Ovary (tissue), 9 donors: ENCODE measurements around the gene MEIS1. TPM values are rescaled to one million over a fixed set of nuclear protein-coding genes. Genes with fewer than 3 reads are reported as not detected.
A peak's percentile ranks its signal among the peaks of the same experiment; 100 is the strongest.

Experiments
- DNase-seq, 5 donors: peaks; one replicate each; pipeline ENCODE4 v3.0.0-alpha.2; 2019 to 2020
- H3K27ac ChIP-seq, 2 donors: fragments of 200-600 bp; one replicate each; pipeline versions ENCODE4 v1.5.1 to v1.8.0; 2019 to 2022
- H3K27me3 ChIP-seq: fragments of 200-600 bp; one replicate; pipeline ENCODE4 v1.8.0; 2022
- H3K36me3 ChIP-seq: fragments of 200-600 bp; sonication (generic); one replicate; pipeline ENCODE4 v1.5.1; 2019
- H3K4me1 ChIP-seq: one replicate; pipeline ENCODE4 v1.8.1; 2013; ENCODE audit warnings: mild to moderate bottlenecking, moderate library complexity; ENCODE audit not compliant: insufficient read depth
- H3K4me3 ChIP-seq: fragments of 200-600 bp; sonication (generic); one replicate; pipeline ENCODE4 v1.5.1; 2017
- H3K9me3 ChIP-seq, 2 donors: fragments of 200-600 bp in 1 of 2; sonication (generic) in 1 of 2; one replicate each; pipeline versions ENCODE4 v1.5.1 to v1.8.1; 2013 to 2019; ENCODE audit warnings: mild to moderate bottlenecking in 1 of 2, moderate library complexity in 1 of 2
- CTCF ChIP-seq, 3 donors: fragments of 450-650 bp in 2 of 3; fragments of 200-600 bp in 1 of 3; IDR thresholded peaks; one replicate each; pipeline versions ENCODE4 v1.5.1 to v1.8.0; 2016 to 2022; ENCODE audit warnings: antibody characterized with exemption in 3 of 3, mild to moderate bottlenecking in 1 of 3
- EP300 ChIP-seq: sonication (generic); formaldehyde crosslinking; IDR thresholded peaks from one replicate; pipeline ENCODE4 v1.6.1; 2017; ENCODE audit warnings: antibody characterized with exemption
- POLR2A ChIP-seq: fragments of 450-650 bp; IDR thresholded peaks from one replicate; pipeline ENCODE4 v1.6.1; 2017; ENCODE audit warnings: antibody characterized with exemption, mild to moderate bottlenecking, moderate library complexity
- WGBS, 3 donors: extraction: QIAGEN DNeasy Blood & Tissue Kit in 1 of 3; methylation state at CpG; one replicate each; pipeline versions ENCODE4 v1.1.5 to v1.1.7; 2013 to 2017; 5-methylcytosine and 5-hydroxymethylcytosine counted together
- intact Hi-C, 4 donors: fragments of 100-400 bp; cut with DNase I; formaldehyde crosslinking; loops; one replicate each; pipeline versions ENCODE4 v1.11.0 to v1.15.1; 2022 to 2023
- polyA plus RNA-seq, 2 donors: library from polyadenylated mRNA; stranded (reverse); fragments of 200-250 nt in 1 of 2; fragments of 350-450 nt in 1 of 2; fragmentation: Illumina TruSeq in 1 of 2; extraction: RNeasy Lipid Tissue Mini Kit (QIAGEN cat#74804) in 1 of 2; gene quantifications; one replicate each; pipeline ENCODE4 v1.2.3, GENCODE V29; 2013 to 2014
- total RNA-seq, 7 donors: library from RNA; depleted of rRNA in 2 of 7; stranded (reverse); fragments of >200 nt in 2 of 7; fragmentation: NEBNext Ultra II Directional in 3 of 7; extraction: Animal tissue kit (Norgen Biotek cat#: 25700) in 3 of 7; gene quantifications; one replicate each; pipeline versions ENCODE4 v1.1.0 to v1.2.4, GENCODE V29; 2016 to 2023
- donor health status: DM: no; HTN: no; CAD: no; lungs with moderate emphysema.
- donor health status: DM: no; HTN: no; CAD: no.
- donor health status: Bipolar disorder and iron deficiency.
- donor health status: DM: yes; HTN: yes; CAD: no.
- donor health status: DM: no; HTN: no; CAD: no.
- donor health status: DM: yes; HTN: yes; CAD: no.

Gene MEIS1
- total and polyA plus RNA-seq, 9 donors, result 19.4 to 163 (median 80.4) TPM

DNA sequence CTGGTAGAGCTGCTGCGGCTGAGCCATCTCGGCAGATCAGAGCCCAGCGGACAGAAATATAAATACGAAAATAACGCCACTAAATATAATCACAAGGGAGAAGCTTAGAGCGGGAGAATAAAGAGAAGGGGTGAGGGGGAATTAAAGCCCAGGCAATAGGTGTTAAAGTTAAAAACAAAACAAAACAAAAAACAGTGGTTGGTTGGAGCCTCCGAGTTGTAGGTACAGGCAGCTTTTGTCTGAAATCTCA is 1.3 kb upstream of the MEIS1 start:
- H3K36me3 ChIP-seq, result no peaks in the 10 kb centered on the region
- DNase-seq, result no peak
- H3K27ac ChIP-seq, result peak overlapping the region; percentile 84 to 89
- intact Hi-C loops, result loop anchor here in 3 of 4 donors (5.0 to 10.0 kb wide), 7 partner anchors 709 to 1414 kb away; partner anchors contain the start of gene ETAA1 (in 1 of the 3)
- peak overlapping the region; percentile 80 for H3K4me3 ChIP-seq
- TF ChIP-seq POLR2A (peak; percentile 1), EP300 (no peak)
- 0% methylated on average over 7 of the region's 7 CpGs for WGBS, 3 donors
- no peaks in the 10 kb centered on the region for H3K27me3 ChIP-seq
- H3K4me1 ChIP-seq, result no peaks in the 10 kb centered on the region
- no peaks in the 10 kb centered on the region for H3K9me3 ChIP-seq

DNA sequence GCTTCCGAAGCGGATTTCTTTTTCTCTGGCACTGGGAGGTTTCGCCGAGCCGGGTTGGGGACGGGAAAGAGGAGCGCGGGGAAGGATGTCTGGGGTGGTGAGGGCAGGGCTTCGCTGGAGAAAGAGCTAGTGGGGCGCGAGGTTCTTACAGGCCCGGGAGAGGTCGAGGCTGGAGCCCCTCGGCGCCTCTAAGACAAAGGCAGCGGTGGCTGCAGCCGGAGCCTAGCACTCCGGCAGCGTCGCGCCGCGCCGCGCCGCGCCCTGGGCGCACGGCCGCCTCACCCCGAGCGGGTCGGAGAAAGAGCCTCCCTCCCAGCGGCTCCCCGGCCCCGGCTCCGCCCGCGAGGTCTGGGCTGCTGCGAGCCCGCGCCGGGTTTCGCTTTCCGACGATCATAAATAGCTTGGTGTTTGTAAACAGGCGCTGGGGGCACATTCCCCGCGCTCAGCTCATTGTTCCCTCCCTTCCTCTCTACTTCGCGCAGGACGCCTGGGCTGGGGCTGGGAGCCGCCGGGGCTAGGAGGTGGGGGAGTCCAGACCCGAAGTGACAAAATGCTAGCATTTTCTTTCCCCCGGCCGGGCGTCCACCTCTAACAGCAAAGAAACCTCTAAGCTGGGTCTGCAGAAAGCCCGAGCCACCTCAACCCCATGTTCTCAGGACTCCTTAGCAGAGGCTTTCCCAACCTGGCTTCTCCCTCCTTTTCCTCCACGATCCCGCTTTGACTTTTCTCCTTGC is 813 bp upstream of the MEIS1 start:
- H3K27ac ChIP-seq, result peak overlapping the region; percentile 84 to 89
- H3K9me3 ChIP-seq, result no peaks in the 10 kb centered on the region
- WGBS, 3 donors, result 0 to 1% (median 1%) methylated on average over 57 to 61 of the region's 61 CpGs
- peak overlapping the region; percentile 80 for H3K4me3 ChIP-seq
- TF ChIP-seq POLR2A (peak; percentile 15), EP300 (no peak)
- no peaks in the 10 kb centered on the region for H3K36me3 ChIP-seq
- peak; percentile 62 to 85 (median 71) for DNase-seq
- no peaks in the 10 kb centered on the region for H3K27me3 ChIP-seq
- no peaks in the 10 kb centered on the region for H3K4me1 ChIP-seq
- intact Hi-C loops, result loop anchor here in 3 of 4 donors (2.0 to 10.0 kb wide), 8 partner anchors 143 to 1413 kb away; partner anchors contain the start of gene ETAA1 (in 1 of the 3)

- H3K4me1 ChIP-seq, result no peaks in the 10 kb centered on the region
- 0 to 1% (median 1%) methylated on average over 15 of the region's 15 CpGs for WGBS, 3 donors
- H3K9me3 ChIP-seq, result no peaks in the 10 kb centered on the region
- intact Hi-C loops, result loop anchor here in 3 of 4 donors (2.0 to 10.0 kb wide), 5 partner anchors 141 to 1409 kb away; no protein-coding TSS in a partner anchor
- H3K27me3 ChIP-seq, result no peaks in the 10 kb centered on the region
- TF ChIP-seq POLR2A (no peak), CTCF (IDR thresholded peaks at IDR 0.05) (no peak), EP300 (no peak)
- H3K4me3 ChIP-seq, result peak overlapping the region; percentile 80
- H3K36me3 ChIP-seq, result no peaks in the 10 kb centered on the region
- H3K27ac ChIP-seq, result peak overlapping the region; percentile 42 to 89
- DNase-seq, result no peak
Observed at GRCh38 chr2:66435549-66435875, 587 bp downstream of the MEIS1 start.

DNA sequence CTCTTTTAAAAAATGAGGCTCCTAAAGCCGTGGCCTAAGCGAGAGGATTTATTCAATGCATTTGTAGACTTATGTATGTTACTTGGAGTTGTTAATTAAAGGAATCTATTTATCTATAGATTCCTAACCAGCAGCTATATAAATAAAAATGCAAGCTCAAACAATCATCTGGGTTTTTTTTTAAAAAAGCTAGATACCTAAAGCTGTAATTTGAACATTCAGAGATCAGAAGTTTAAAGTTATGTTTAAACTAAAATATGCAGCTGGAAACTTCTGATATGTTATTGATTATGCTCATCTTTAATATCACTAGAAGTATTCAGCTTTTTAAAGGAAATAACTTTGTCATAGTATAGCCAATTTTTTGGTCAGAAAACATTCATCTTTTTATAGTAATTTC is 1.0 kb downstream of the MEIS1 start:
- H3K27ac ChIP-seq, result peak overlapping the region in 1 of 2 donors; percentile 89
- H3K4me3 ChIP-seq, result peak overlapping the region; percentile 80
- no peaks in the 10 kb centered on the region for H3K36me3 ChIP-seq
- no peaks in the 10 kb centered on the region for H3K27me3 ChIP-seq
- 3 to 4% (median 4%) methylated on average over 2 of the region's 2 CpGs for WGBS, 3 donors
- H3K4me1 ChIP-seq, result peaks cover 2% of the 10 kb centered on the region
- intact Hi-C loops, result loop anchor here in 3 of 4 donors (2.0 to 10.0 kb wide), 5 partner anchors 141 to 1409 kb away; no protein-coding TSS in a partner anchor
- no peak for DNase-seq
- H3K9me3 ChIP-seq, result no peaks in the 10 kb centered on the region
- TF ChIP-seq EP300 (no peak), CTCF (IDR thresholded peaks at IDR 0.05) (no peak), POLR2A (no peak)

DNA sequence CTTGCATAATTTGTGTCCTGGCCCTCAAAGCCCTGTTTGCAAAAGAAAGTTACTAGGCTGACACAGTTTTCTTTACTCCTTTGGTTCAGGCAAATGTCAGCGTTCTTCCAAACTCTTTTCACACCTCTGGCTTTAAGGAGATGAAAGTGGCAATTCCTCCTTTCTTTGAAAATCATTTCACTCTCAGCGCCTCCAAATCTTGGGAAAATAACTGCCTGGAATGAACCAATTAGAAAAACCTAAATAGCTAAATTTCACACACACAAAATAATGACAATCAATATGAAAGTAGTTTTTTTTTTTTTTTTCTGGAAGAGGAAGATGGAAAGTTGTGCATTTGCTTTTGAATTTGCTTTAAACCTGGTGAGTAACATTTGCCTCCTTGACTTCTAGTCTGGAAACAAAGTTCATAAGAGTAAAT is 1.7 kb downstream of the MEIS1 start:
- no peaks in the 10 kb centered on the region for H3K27me3 ChIP-seq
- WGBS, 3 donors, result 2 to 8% (median 4%) methylated on average over 2 of the region's 2 CpGs
- peaks cover 2% of the 10 kb centered on the region for H3K4me1 ChIP-seq
- intact Hi-C loops, result loop anchor here in 3 of 4 donors (5.0 to 10.0 kb wide), 4 partner anchors 261 to 1408 kb away; no protein-coding TSS in a partner anchor
- peak overlapping the region; percentile 80 for H3K4me3 ChIP-seq
- TF ChIP-seq POLR2A (no peak), EP300 (no peak), CTCF (IDR thresholded peaks at IDR 0.05) (no peak)
- DNase-seq, result no peak
- no peaks in the 10 kb centered on the region for H3K9me3 ChIP-seq
- no peaks in the 10 kb centered on the region for H3K36me3 ChIP-seq
- peak overlapping the region in 1 of 2 donors; percentile 89 for H3K27ac ChIP-seq
